Inflammatory macrophage treated with lipopolysaccharide for 4 hours (primary cell): ENCODE measurements around the gene SMG9.

ENCODE experiments used
- DNase-seq: peaks from one replicate; pipeline ENCODE4 v3.0.0-alpha.2; 2020

SMG9 gene, protein sequence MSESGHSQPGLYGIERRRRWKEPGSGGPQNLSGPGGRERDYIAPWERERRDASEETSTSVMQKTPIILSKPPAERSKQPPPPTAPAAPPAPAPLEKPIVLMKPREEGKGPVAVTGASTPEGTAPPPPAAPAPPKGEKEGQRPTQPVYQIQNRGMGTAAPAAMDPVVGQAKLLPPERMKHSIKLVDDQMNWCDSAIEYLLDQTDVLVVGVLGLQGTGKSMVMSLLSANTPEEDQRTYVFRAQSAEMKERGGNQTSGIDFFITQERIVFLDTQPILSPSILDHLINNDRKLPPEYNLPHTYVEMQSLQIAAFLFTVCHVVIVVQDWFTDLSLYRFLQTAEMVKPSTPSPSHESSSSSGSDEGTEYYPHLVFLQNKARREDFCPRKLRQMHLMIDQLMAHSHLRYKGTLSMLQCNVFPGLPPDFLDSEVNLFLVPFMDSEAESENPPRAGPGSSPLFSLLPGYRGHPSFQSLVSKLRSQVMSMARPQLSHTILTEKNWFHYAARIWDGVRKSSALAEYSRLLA

DNA sequence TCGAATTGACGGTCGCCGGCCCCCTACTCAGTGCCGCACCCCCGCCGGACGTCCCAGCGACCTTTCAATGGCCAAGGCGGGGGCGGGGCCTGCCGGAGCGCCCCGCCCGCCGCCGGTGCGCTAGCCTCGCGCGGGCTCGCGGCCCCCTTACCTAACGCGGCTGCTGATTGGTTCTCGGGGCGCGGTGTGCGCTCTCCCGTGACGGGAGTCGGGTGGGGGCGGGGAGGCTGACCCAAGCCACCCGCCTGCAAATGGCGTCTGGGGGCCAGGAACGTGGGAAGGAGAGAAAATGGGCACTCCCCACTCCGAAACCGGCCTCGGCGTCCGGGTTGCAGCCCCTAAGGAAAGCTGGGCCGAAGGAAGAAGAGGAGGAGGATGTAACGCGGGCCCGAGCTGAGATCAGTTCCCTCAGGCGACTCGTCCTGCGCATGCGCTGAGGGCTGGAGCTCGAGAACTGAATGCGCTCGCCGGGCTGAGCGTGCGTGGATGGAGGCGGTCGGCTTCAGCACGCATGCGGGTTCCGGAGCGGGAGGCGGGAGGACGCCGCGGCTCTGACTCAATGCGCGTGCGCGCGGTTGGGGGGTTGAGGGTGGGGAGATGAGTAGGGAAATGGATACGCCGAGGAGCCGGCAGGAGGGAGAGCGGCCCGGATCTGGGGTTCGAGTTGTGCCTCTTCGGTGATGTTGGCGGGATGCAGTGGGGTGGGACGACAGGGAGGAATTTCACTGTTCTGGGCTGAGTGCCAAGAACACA is at the start of gene SMG9:
TSS of gene SMG9 (minus strand) at position 460 of the 753 bp plus-strand sequence. CDS start 4,221 bp downstream, outside the sequence.
- DNase-seq, result peak; percentile 99

DNA sequence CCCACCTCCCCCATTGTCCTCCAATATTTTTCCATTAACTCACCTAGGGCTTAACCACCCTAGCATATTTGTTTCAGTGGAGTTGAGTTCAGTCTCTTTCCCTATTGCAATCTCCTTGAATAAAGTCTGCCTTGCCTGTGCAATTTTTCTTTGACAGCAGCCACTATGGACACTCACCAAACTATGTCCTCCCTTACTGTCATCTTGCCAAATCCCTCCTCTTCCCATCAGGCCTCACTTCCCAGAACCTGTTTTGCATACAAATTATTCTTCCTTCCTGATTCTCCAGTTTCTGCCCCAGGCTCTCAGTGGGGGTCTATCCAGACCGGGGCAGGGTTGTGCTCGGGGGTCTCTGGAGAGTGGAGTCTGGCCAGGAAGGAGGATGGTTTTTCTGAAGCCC is 49.7 kb upstream of the SMG9 start:
- DNase-seq, result no peak

- DNase-seq, result no peak
Observed at GRCh38 chr19:43802216-43802951, 47.6 kb upstream of the SMG9 start, which contains the start of gene LYPD5. Gene LYPD5, minus strand, starts transcription at chr19:43802447. Its CDS starts 67 bp downstream, at chr19:43802380.

DNA sequence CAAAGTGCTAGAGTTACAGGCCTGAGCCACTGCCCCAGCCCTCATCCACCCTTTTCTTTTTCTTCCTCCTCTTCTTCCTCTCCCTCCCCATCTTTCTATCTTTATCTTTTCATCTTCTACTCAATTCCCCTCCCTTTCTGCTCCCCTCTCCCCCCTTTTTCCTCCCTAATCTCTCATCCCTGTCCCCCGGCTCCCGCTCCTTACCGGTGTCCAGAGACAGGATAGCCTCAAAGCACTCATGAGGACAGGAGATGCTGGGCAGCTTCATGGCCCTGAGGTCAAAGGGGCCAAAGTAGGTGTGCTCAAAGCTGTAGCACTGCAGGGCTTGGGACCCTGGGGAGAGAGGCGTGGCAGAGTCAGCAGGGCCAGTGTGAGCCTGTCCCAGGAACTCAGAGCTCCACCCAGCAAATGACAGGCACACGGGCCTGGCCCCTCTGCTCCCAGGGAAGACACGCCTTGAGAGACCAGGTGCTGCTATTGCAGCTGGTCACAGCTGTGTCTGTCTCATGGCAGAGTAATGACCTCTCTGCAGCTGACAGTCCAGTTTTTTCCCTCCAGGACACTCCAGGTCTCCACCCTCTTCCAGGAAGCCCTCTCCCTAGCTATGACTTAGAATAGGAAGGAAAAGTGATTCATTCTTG is 44.9 kb upstream of the SMG9 start:
- DNase-seq, result no peak

DNA sequence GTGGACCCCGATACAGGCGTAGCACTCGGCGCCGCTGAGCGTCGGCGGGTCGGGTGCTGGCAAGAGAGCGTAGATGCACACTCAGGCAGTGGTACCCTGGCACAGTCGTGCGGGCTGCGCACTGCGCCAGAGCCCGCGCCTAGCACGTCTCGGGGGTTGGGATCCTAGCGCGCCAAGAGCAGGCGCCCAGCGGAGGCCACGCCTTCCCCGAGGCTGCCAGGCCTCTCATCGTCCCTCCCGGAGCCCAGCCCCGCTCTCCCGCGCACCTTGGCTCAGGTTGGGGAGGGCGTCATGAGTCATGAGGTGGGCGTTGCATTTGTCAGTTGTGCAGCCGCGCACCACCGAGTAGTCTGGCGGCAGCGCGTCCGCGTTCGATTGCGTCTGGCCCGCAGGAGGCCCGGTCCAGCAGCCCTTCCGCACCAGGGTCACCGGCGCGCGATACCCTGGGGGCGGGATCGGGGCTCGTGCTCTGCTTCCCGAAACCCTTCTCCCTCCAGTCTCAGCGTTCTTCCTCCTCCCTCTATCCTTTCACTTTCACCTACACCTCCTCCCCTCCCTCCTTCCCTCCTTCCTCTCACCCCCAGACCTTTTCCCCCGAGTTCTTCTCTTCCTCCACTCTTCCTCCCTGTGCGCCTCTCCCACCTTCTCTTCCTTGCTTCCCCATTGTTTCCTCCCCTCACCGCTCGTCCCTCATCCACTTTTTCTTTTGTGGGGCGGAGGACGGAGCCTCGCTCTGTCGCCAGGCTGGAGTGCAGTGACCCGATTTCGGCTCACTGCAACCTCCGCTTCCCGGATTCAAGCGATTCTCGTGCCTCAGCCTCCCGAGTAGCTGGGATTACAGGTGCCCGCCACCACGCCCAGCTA is 44.0 kb upstream of the SMG9 start:
- peak; percentile 54 for DNase-seq

DNA sequence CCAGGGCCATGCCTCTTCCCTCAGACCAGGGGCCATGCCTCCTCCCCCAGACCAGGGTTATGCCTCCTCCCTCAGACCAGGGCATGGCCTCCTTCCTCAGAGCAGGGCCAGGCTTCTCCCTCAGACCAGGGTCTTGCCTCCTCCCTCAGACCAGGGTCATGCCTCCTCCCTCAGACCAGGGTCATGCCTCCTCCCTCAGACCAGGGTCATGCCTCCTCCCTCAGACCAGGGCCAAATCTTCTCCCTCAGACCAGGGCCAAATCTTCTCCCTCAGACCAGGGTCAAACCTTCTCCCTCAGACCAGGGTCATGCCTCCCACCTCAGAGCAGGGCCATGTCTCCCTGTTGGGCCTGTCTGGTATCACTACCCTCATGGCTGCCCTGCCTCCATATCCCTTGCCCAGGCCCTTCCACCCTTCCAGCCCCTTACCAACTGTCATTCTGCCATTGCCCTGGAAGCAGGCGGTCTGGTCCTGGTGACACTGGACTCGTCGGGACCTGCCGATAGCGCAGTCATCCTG is 43.3 kb upstream of the SMG9 start:
- DNase-seq, result no peak

GRCh38 chr19:43797556-43797955 is 42.8 kb upstream of the SMG9 start:
- no peak for DNase-seq

DNA sequence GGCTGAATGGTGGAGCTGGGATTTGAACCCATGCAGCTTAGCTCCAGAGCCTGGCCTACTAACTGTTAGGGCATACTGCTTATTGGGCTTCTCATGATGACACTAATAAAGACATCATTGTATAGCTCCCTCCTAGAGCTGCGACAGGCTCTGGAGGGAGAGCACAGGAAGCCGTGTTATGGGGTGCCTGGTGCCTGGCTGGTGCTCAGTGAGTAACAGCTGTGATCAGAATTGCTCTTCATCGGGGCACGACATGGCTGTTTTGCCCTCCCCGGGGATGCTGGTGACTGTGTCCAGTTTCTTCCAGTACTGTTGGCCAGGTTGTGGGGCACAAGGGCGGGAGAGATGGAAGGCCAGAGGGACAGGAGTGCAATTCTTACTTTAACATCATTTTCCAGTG is 42.4 kb upstream of the SMG9 start:
- no peak for DNase-seq

DNA sequence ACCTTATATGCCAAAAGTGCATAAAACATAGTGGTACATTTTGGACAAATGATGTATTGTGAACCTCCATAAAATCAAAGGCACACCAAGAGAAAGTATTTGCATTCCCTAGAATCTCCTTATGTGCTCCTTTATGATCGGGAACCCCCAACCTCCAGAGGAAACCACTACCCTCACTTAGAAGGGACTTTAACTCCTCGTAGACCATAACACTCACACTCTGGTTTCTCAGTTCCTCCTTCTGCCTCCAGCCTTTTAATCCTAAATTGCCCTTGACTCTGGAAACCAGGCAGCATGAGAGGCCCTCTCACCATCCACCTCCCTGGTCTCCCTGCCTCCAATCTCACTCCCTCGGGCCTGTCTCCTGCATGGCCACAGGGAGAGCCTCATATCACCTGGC is 35.8 kb upstream of the SMG9 start:
- no peak for DNase-seq

GRCh38 chr19:43789029-43789428 is 34.3 kb upstream of the SMG9 start:
- peak; percentile 59 for DNase-seq

- DNase-seq, result no peak
Observed at GRCh38 chr19:43786665-43787064, 31.9 kb upstream of the SMG9 start.

GRCh38 chr19:43784981-43785808 is 30.4 kb upstream of the SMG9 start:
- DNase-seq, result peak; percentile 89

GRCh38 chr19:43784241-43784980 is 29.6 kb upstream of the SMG9 start:
- DNase-seq, result peak; percentile 85

DNA sequence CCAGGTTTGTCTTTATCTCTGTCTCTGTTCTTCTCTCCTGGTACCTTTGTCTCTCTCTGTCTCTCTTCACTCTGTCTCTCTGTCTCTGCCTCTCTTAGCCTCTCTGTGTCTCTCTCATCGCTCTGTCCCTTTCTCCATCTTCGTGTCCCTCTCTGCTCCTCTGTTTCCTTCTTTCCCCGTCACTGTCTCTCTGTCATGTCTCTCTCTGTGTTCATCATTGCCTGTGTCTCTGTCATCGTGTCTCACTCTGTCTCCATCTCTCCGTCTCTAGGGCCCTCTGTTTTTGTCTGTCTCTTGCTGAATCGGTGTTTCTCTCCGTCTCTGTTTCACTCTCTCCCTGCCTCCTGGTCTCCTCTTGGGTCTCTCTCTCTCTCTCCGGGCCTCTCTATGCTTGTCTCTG is 28.9 kb upstream of the SMG9 start:
- no peak for DNase-seq

GRCh38 chr19:43782689-43783231 is 28.0 kb upstream of the SMG9 start:
- no peak for DNase-seq

DNA sequence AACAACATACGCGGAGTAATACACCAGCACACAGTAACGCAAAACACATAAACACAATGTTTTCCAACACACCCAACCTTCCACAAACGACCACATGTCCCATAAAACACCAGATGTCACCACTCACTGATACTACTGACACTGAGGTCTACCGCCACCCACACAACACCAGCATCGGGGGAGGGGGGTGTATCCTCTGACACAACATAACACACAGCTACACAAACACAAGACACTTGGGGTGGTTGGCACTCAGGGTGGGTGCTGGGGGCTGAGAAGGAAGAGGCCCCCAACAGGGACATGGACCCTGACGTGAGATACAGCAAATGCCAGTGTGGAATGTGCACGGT is 27.5 kb upstream of the SMG9 start:
- no peak for DNase-seq

GRCh38 chr19:43781630-43782310 is 27.0 kb upstream of the SMG9 start:
- DNase-seq, result no peak

DNA sequence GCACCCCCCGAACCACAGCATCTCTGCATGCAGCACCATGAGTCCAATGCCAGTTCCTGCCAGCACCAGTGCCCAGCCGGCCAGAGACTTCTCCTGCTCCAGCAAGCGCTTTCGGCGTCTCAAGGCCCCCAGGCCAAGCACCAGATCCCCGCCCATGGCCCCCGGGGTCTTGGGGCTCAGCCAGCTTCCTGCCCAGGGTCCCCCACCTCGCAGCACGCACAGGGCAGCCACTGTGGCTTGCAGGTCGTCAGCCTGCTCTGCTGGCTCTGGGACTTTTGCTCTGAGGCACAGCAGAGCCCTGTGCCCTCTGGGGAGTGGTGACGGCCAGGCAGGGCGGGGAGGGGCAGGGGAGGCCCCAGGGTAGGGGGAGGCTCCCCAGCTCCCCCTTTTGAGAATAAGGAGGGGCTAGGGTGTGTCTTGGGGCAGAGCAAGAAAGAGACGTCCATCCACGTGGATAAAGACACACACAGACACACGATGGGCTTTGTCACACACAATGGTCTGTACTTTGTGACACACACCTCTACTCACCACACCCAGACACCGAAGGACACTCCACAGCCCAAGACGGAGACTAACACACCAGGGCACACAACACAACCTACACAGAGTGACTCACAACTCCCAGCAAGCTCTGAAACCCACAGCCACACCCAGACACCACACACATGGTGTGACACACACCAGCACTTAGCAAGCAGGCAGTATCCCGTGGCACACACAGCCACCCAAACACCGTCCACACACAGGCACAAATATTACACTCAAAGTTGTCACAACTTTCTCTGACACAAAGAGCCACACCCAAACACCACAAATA is 26.2 kb upstream of the SMG9 start, which contains the start of gene KCNN4:
TSS of gene KCNN4 (minus strand) at position 268 of the 820 bp plus-strand sequence. CDS start at position 156, 112 bp downstream.
- DNase-seq, result peak; percentile 92
